ENCODE measurements around the gene GH2. TPM values are rescaled to one million over a fixed set of nuclear protein-coding genes. Genes with fewer than 3 reads are reported as not detected.

Gene GH2
- total RNA-seq, 4 donors from 2014 or later = not detected

- Histone ChIP-seq H3K27ac (no peak overlapping the region), H3K9me3 (peaks cover 0 to 6% (median 0%) of the 10 kb centered on the region in 3 donors), H3K27me3 (no peaks in the 10 kb centered on the region), H3K4me3 (no peak overlapping the region), H3K4me1 (peaks cover 4 to 14% (median 5%) of the 10 kb centered on the region in 3 donors), H3K36me3 (no peaks in the 10 kb centered on the region)
- no peak for TF ChIP-seq POLR2A (IDR thresholded peaks at IDR 0.05)
- TF ChIP-seq CTCF (IDR thresholded peaks at IDR 0.05) = no peak
- 84 to 92% methylated on average over 9 of the region's 9 CpGs for WGBS, 2 donors
- intact Hi-C loops (cut with DNase I) = no loop called here
- no peak for DNase-seq
Measured at GRCh38 chr17:63850401-63850800, 31.3 kb downstream of the GH2 start.

- DNase-seq = peak; percentile 67
- peaks cover 4 to 14% (median 5%) of the 10 kb centered on the region in 3 donors for H3K4me1 ChIP-seq
- H3K27ac ChIP-seq = peak overlapping the region in 3 of 4 donors; percentile 64 to 74 (median 68)
- TF ChIP-seq CTCF (IDR thresholded peaks at IDR 0.05) (peak in 5 of 6 experiments; percentile 52 to 64 (median 58)), POLR2A (IDR thresholded peaks at IDR 0.05) (no peak)
- no peaks in the 10 kb centered on the region for H3K27me3 ChIP-seq
- WGBS, 2 donors = 24 to 38% methylated on average over 37 to 41 of the region's 82 CpGs
- H3K4me3 ChIP-seq = peak overlapping the region in 3 of 4 donors; percentile 23 to 64 (median 37)
- no peaks in the 10 kb centered on the region for H3K36me3 ChIP-seq
- intact Hi-C loops (cut with DNase I) = no loop called here
- peaks cover 0 to 6% (median 0%) of the 10 kb centered on the region in 3 donors for H3K9me3 ChIP-seq
Measured at GRCh38 chr17:63848834-63849689, 32.7 kb downstream of the GH2 start.

GRCh38 chr17:63847525-63848249 lies 34.1 kb downstream of the GH2 start:
- intact Hi-C loops (cut with DNase I) = no loop called here
- no peak overlapping the region for H3K27ac ChIP-seq
- no peak overlapping the region for H3K4me3 ChIP-seq
- no peak for DNase-seq
- no peak for TF ChIP-seq CTCF (IDR thresholded peaks at IDR 0.05)
- no peak for TF ChIP-seq POLR2A (IDR thresholded peaks at IDR 0.05)
- H3K36me3 ChIP-seq = no peaks in the 10 kb centered on the region
- H3K4me1 ChIP-seq = peaks cover 4 to 25% (median 8%) of the 10 kb centered on the region in 3 donors
- WGBS, 2 donors = 65 to 75% methylated on average over 3 of the region's 3 CpGs
- H3K9me3 ChIP-seq = peaks cover 0 to 6% (median 0%) of the 10 kb centered on the region in 3 donors
- H3K27me3 ChIP-seq = no peaks in the 10 kb centered on the region

- TF ChIP-seq CTCF (IDR thresholded peaks at IDR 0.05) (no peak), POLR2A (IDR thresholded peaks at IDR 0.05) (no peak)
- intact Hi-C loops (cut with DNase I) = no loop called here
- H3K4me3 ChIP-seq = no peak overlapping the region
- H3K9me3 ChIP-seq = peaks cover 0 to 6% (median 0%) of the 10 kb centered on the region in 3 donors
- no peaks in the 10 kb centered on the region for H3K27me3 ChIP-seq
- no peaks in the 10 kb centered on the region for H3K36me3 ChIP-seq
- 0 to 46% methylated on average over 1 of the region's 1 CpG for WGBS, 2 donors
- peaks cover 13 to 37% (median 14%) of the 10 kb centered on the region in 3 donors for H3K4me1 ChIP-seq
- no peak for DNase-seq
- H3K27ac ChIP-seq = no peak overlapping the region
Measured at GRCh38 chr17:63845509-63845908, 36.2 kb downstream of the GH2 start.

Data from esophagus squamous epithelium (tissue), 5 donors.